ENCODE results near the gene ATP5PO.
A peak's percentile ranks its signal among the peaks of the same experiment; 100 is the strongest.

DNA sequence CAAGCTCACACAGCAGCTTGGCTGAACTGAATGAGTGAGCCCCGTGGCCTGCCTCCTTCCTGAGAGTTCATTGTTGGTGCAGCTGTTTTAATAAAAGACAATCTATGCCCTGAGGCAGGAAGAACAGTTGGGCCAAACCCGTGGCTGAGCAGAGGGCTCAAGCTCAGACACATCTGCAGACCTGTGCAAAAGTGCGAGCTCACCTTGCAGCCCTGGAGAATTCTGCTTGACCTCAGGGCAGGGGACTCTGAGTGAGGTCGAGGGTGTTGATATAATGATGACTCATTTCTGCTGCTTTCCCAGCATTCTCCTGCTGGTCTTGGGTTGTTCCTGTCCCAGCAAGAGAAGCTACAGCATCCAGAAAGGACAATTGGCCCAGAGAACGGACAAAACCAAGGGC is 61.0 kb downstream of the ATP5PO start:
- TF ChIP-seq NKX3-1 (CRISPR knock-in tag; IDR thresholded peaks at IDR 0.05) (no peak), NR2F1 (CRISPR knock-in tag; IDR thresholded peaks at IDR 0.05) (peak in 1 of 2 experiments; percentile 43; a peak in 1 of 4 replicates), TCF12 (IDR thresholded peaks at IDR 0.05) (no peak), TCF12 (CRISPR knock-in tag; IDR thresholded peaks at IDR 0.05) (no peak), ZBTB20 (CRISPR knock-in tag; IDR thresholded peaks at IDR 0.05; ENCODE audit: borderline replicate concordance, low read depth) (no peak), ZNF468 (CRISPR knock-in tag; IDR thresholded peaks at IDR 0.05) (no peak), CEBPB (IDR thresholded peaks at IDR 0.05; ENCODE audit: borderline replicate concordance, low read depth, low read length) (no peak)
- TF ChIP-seq, protein P1, sequence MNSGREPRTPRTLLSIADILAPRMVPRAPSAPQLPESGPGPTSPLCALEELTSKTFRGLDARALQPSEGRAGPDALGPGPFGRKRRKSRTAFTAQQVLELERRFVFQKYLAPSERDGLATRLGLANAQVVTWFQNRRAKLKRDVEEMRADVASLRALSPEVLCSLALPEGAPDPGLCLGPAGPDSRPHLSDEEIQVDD (CRISPR knock-in tag; IDR thresholded peaks at IDR 0.05; ENCODE audit: borderline replicate concordance): no peak
- TF ChIP-seq, protein P2, sequence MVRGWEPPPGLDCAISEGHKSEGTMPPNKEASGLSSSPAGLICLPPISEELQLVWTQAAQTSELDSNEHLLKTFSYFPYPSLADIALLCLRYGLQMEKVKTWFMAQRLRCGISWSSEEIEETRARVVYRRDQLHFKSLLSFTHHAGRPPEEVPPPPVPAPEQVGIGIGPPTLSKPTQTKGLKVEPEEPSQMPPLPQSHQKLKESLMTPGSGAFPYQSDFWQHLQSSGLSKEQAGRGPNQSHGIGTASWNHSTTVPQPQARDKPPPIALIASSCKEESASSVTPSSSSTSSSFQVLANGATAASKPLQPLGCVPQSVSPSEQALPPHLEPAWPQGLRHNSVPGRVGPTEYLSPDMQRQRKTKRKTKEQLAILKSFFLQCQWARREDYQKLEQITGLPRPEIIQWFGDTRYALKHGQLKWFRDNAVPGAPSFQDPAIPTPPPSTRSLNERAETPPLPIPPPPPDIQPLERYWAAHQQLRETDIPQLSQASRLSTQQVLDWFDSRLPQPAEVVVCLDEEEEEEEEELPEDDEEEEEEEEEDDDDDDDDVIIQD (CRISPR knock-in tag; IDR thresholded peaks at IDR 0.05; ENCODE audit: low read depth): no peak
- TF ChIP-seq, protein P3, sequence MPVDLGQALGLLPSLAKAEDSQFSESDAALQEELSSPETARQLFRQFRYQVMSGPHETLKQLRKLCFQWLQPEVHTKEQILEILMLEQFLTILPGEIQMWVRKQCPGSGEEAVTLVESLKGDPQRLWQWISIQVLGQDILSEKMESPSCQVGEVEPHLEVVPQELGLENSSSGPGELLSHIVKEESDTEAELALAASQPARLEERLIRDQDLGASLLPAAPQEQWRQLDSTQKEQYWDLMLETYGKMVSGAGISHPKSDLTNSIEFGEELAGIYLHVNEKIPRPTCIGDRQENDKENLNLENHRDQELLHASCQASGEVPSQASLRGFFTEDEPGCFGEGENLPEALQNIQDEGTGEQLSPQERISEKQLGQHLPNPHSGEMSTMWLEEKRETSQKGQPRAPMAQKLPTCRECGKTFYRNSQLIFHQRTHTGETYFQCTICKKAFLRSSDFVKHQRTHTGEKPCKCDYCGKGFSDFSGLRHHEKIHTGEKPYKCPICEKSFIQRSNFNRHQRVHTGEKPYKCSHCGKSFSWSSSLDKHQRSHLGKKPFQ (CRISPR knock-in tag; IDR thresholded peaks at IDR 0.05; ENCODE audit: insufficient replicate concordance): no peak
